GM19463 (cell line): ENCODE measurements around the gene TMEM91.
A peak's percentile ranks its signal among the peaks of the same experiment; 100 is the strongest.
"Not testable (repeated sequence)": the region's sequence is repeated elsewhere in the genome, so short reads cannot be mapped to it uniquely, and the experiment has no call there.

ENCODE experiments used
- ATAC-seq: cut with Tn5 transposase; IDR thresholded peaks from one replicate; pipeline ENCODE4 v1.9.1; 2021; ENCODE audit warnings: mild to moderate bottlenecking, moderate library complexity; ENCODE audit not compliant: unreplicated experiment

The TMEM91 gene

GRCh38 chr19:41376241-41376997 is at the start of gene TMEM91:
TMEM91 (plus strand) TSS chr19:41376533; CDS start chr19:41378310, 1,777 bp downstream.
- no peak for ATAC-seq

GRCh38 chr19:41327076-41327575 is 49.2 kb upstream of the TMEM91 start:
- ATAC-seq, result no peak

GRCh38 chr19:41327576-41328156 is 48.7 kb upstream of the TMEM91 start:
- peak; percentile 72 for ATAC-seq

- no peak for ATAC-seq
Measured at GRCh38 chr19:41328157-41328841, 48.0 kb upstream of the TMEM91 start.

- ATAC-seq, result no peak
Measured at GRCh38 chr19:41328842-41329225, 47.5 kb upstream of the TMEM91 start.

GRCh38 chr19:41330481-41330880 is 45.9 kb upstream of the TMEM91 start:
- no peak for ATAC-seq

GRCh38 chr19:41330946-41331678 is 45.2 kb upstream of the TMEM91 start:
- no peak for ATAC-seq

- ATAC-seq, result no peak
Measured at GRCh38 chr19:41332000-41332399, 44.3 kb upstream of the TMEM91 start.

GRCh38 chr19:41332468-41332867 is 43.9 kb upstream of the TMEM91 start:
- no peak for ATAC-seq

GRCh38 chr19:41334793-41335192 is 41.5 kb upstream of the TMEM91 start:
- ATAC-seq, result no peak

GRCh38 chr19:41335467-41335866 is 40.9 kb upstream of the TMEM91 start:
- ATAC-seq, result no peak

GRCh38 chr19:41339936-41340335 is 36.4 kb upstream of the TMEM91 start:
- ATAC-seq, result no peak

- no peak for ATAC-seq
Measured at GRCh38 chr19:41341669-41342490, 34.5 kb upstream of the TMEM91 start.

GRCh38 chr19:41344162-41344561 is 32.2 kb upstream of the TMEM91 start:
- ATAC-seq, result no peak

- not testable (repeated sequence) for ATAC-seq
Measured at GRCh38 chr19:41346916-41347315, 29.4 kb upstream of the TMEM91 start.

- ATAC-seq, result no peak
Measured at GRCh38 chr19:41350735-41351338, 25.5 kb upstream of the TMEM91 start.

- ATAC-seq, result peak; percentile 45
Measured at GRCh38 chr19:41351339-41352245, 24.7 kb upstream of the TMEM91 start.

- ATAC-seq, result no peak
Measured at GRCh38 chr19:41352279-41352608, 24.1 kb upstream of the TMEM91 start.
